CD4-positive, alpha-beta T cell (primary cell): ENCODE data around the gene EEFSEC. TPM values are rescaled to one million over a fixed set of nuclear protein-coding genes. Genes with fewer than 3 reads are reported as not detected.
A peak's percentile ranks its signal among the peaks of the same experiment; 100 is the strongest.

Source experiments
- ATAC-seq: fragments of 200-7000 bp; cut with Tn5 transposase; one replicate; pipeline ENCODE4 v1.10.0; 2022; ENCODE audit warnings: mild to moderate bottlenecking; ENCODE audit not compliant: poor library complexity
- CTCF ChIA-PET: fragments of 350-600 bp; sonication (Branson Sonifier 250); formaldehyde crosslinking; loops from one replicate; lab custom pipeline; 2021; ENCODE audit warnings: antibody characterized with exemption, inconsistent platforms; lab: Charles Lee
- POLR2A ChIA-PET: fragments of 350-600 bp; sonication (Branson Sonifier 250); formaldehyde crosslinking; loops from one replicate; lab custom pipeline; 2021; ENCODE audit warnings: antibody characterized with exemption, inconsistent platforms; lab: Charles Lee
- DNase-seq, 14 experiments: peaks; one replicate each; pipeline ENCODE4 v3.0.0-alpha.2; 2013 to 2020; ENCODE audit warnings: mixed read lengths in 2 of 14
- H3K27ac ChIP-seq, 2 donors: one replicate each; pipeline versions ENCODE4 v1.5.1 to v1.7.0; 2013; ENCODE audit warnings: low read length in 2 of 2, low read depth in 1 of 2, mild to moderate bottlenecking in 1 of 2
- H3K27me3 ChIP-seq, 2 experiments: 1 replicate in 1 of 2; 2 replicates in 1 of 2; pipeline versions ENCODE4 v1.6.1 to v1.7.0; 2013; ENCODE audit warnings: low read length in 2 of 2, control low read depth in 1 of 2, mild to moderate bottlenecking in 1 of 2, moderate library complexity in 1 of 2; ENCODE audit not compliant: insufficient read depth in 2 of 2, control insufficient read depth in 1 of 2
- H3K36me3 ChIP-seq: one replicate; pipeline ENCODE4 v1.6.1; 2013; ENCODE audit warnings: low read length, control low read depth; ENCODE audit not compliant: insufficient read depth
- H3K4me1 ChIP-seq: one replicate; pipeline ENCODE4 v1.6.1; 2013; ENCODE audit warnings: low read length, control low read depth; ENCODE audit not compliant: insufficient read depth
- H3K4me3 ChIP-seq: one replicate; pipeline ENCODE4 v1.5.1; 2013; ENCODE audit warnings: mild to moderate bottlenecking, low read length, moderate library complexity
- H3K9me3 ChIP-seq, 2 experiments: 1 replicate in 1 of 2; 2 replicates in 1 of 2; pipeline versions ENCODE4 v1.6.1 to v1.7.0; 2013; ENCODE audit warnings: low read length in 2 of 2, mild to moderate bottlenecking in 2 of 2, control low read depth in 1 of 2, moderate library complexity in 1 of 2; ENCODE audit not compliant: control insufficient read depth in 1 of 2, insufficient read depth in 1 of 2
- H3K27ac Mint-ChIP-seq: one replicate; pipeline ENCODE4 v1.8.0; 2020; ENCODE audit warnings: mixed read lengths
- H3K27me3 Mint-ChIP-seq: one replicate; pipeline ENCODE4 v1.8.0; 2021; ENCODE audit warnings: mixed read lengths
- H3K36me3 Mint-ChIP-seq: one replicate; pipeline ENCODE4 v1.8.0; 2021; ENCODE audit warnings: low read depth, mixed read lengths
- H3K4me1 Mint-ChIP-seq: one replicate; pipeline ENCODE4 v1.8.0; 2021; ENCODE audit warnings: low read depth, mixed read lengths
- H3K4me3 Mint-ChIP-seq: one replicate; pipeline ENCODE4 v1.8.0; 2020; ENCODE audit warnings: mild to moderate bottlenecking, mixed read lengths
- H3K9me3 Mint-ChIP-seq: one replicate; pipeline ENCODE4 v1.8.0; 2020; ENCODE audit warnings: mixed read lengths
- intact Hi-C, 2 experiments: fragments of 100-400 bp; cut with DNase I in 1 of 2; cut with micrococcal nuclease in 1 of 2; formaldehyde crosslinking; loops; one replicate each; pipeline versions ENCODE4 v1.15.1 to v1.9.0; 2023 to 2025; cut with DNase I, micrococcal nuclease
- total RNA-seq, 174 experiments: library from RNA in 2 of 174; stranded (reverse) in 2 of 174; gene quantifications; one replicate each; pipeline ENCODE4 v1.2.3 and lab custom pipeline; 2021 to 2026
- TF ChIP-seq, protein P1 (sequence below): fragments of 200-600 bp; IDR thresholded peaks from one replicate; pipeline ENCODE4 v1.8.0; 2022; ENCODE audit warnings: antibody characterized with exemption, mild to moderate bottlenecking

EEFSEC gene
- total RNA-seq, 2 experiments from 2014 or later = 13.1 to 13.9 TPM

- Mint-ChIP-seq H3K27ac (no peak overlapping the region), H3K9me3 (no peaks in the 10 kb centered on the region), H3K4me1 (peaks cover 42% of the 10 kb centered on the region), H3K36me3 (peaks cover 7% of the 10 kb centered on the region), H3K27me3 (no peaks in the 10 kb centered on the region), H3K4me3 (no peak overlapping the region)
- Histone ChIP-seq H3K27me3 (no peaks in the 10 kb centered on the region), H3K9me3 (no peaks in the 10 kb centered on the region), H3K27ac (no peak overlapping the region), H3K36me3 (no peaks in the 10 kb centered on the region), H3K4me3 (no peak overlapping the region), H3K4me1 (peaks cover 14% of the 10 kb centered on the region)
- POLR2A ChIA-PET = no interaction called here
- no peak for ATAC-seq
- TF ChIP-seq, protein P1, sequence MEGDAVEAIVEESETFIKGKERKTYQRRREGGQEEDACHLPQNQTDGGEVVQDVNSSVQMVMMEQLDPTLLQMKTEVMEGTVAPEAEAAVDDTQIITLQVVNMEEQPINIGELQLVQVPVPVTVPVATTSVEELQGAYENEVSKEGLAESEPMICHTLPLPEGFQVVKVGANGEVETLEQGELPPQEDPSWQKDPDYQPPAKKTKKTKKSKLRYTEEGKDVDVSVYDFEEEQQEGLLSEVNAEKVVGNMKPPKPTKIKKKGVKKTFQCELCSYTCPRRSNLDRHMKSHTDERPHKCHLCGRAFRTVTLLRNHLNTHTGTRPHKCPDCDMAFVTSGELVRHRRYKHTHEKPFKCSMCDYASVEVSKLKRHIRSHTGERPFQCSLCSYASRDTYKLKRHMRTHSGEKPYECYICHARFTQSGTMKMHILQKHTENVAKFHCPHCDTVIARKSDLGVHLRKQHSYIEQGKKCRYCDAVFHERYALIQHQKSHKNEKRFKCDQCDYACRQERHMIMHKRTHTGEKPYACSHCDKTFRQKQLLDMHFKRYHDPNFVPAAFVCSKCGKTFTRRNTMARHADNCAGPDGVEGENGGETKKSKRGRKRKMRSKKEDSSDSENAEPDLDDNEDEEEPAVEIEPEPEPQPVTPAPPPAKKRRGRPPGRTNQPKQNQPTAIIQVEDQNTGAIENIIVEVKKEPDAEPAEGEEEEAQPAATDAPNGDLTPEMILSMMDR = peak; percentile 24
- CTCF ChIA-PET = no interaction called here
- intact Hi-C loops = loop anchor here (5.0 to 10.0 kb wide), 2 partner anchors 151 to 324 kb away; partner anchors contain the start of gene GATA2 (in 1 of the 2)
- peak in 3 of 14 experiments; percentile 13 to 40 (median 35) for DNase-seq
Measured at GRCh38 chr3:128170866-128171516, 17.7 kb downstream of the EEFSEC start.

DNA sequence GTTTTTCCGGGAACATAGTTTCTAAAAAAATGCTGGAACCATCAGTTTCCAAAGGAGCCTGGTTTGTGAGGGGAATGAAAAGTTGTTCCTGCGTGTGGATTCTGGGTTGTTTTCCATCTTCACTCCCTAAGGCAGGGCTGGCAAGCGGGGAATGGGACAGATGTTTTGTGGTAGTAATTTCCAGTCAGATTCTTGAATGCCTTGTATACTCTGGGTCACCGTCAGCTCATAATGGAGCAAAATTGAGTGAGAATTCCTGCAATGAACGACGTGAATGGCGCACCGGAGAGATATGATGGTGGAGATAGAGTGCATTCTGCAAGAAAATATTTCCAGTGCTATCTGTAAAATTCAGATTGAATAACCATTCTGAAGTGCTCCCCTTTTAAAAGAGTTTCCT, 19.9 kb downstream of the EEFSEC start:
- TF ChIP-seq, protein P1 = no peak
- no peak overlapping the region for H3K4me3 ChIP-seq
- H3K4me1 Mint-ChIP-seq = peaks cover 56% of the 10 kb centered on the region
- ChIA-PET POLR2A (no interaction called here), CTCF (no interaction called here)
- no peaks in the 10 kb centered on the region for H3K9me3 ChIP-seq
- H3K27ac ChIP-seq = no peak overlapping the region
- no peaks in the 10 kb centered on the region for H3K27me3 ChIP-seq
- H3K4me1 ChIP-seq = peaks cover 14% of the 10 kb centered on the region
- ATAC-seq (no peak), DNase-seq (no peak)
- no peak overlapping the region for H3K27ac Mint-ChIP-seq
- no peaks in the 10 kb centered on the region for H3K9me3 Mint-ChIP-seq
- H3K4me3 Mint-ChIP-seq = no peak overlapping the region
- no peaks in the 10 kb centered on the region for H3K36me3 ChIP-seq
- no peaks in the 10 kb centered on the region for H3K27me3 Mint-ChIP-seq
- H3K36me3 Mint-ChIP-seq = no peaks in the 10 kb centered on the region
- intact Hi-C loops = loop anchor here (5.0 to 10.0 kb wide), 2 partner anchors 149 to 322 kb away; partner anchors contain the start of gene GATA2 (in 1 of the 2)

DNA sequence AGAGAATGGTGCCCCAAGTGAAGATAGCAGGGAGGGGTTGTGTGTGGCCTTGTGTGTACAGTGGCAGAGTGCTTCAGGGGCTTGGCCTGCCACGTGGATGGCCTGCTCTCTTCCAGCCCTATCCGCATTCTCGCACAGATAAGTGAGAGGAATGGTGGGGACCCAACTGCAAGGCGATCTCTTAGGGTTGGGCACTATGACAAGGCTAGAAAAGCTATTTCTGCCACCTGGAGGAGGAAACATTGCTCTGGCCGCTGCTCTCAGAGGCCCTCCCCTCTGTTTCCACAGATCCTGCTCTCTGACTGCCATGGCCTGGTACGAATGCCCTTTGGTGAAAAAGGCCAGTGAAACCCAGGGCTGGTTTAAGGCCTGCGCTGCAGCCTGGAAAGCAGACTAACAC, 20.6 kb downstream of the EEFSEC start:
- ChIA-PET CTCF (no interaction called here), POLR2A (no interaction called here)
- Histone ChIP-seq H3K9me3 (no peaks in the 10 kb centered on the region), H3K4me3 (no peak overlapping the region), H3K4me1 (peaks cover 14% of the 10 kb centered on the region), H3K36me3 (no peaks in the 10 kb centered on the region), H3K27me3 (no peaks in the 10 kb centered on the region), H3K27ac (no peak overlapping the region)
- ATAC-seq (no peak), DNase-seq (no peak)
- H3K27ac Mint-ChIP-seq = no peak overlapping the region
- H3K36me3 Mint-ChIP-seq = no peaks in the 10 kb centered on the region
- peaks cover 63% of the 10 kb centered on the region for H3K4me1 Mint-ChIP-seq
- TF ChIP-seq, protein P1 = no peak
- no peak overlapping the region for H3K4me3 Mint-ChIP-seq
- intact Hi-C loops = loop anchor here (5.0 to 10.0 kb wide), 2 partner anchors 148 to 321 kb away; partner anchors contain the start of gene GATA2 (in 1 of the 2)
- H3K9me3 Mint-ChIP-seq = no peaks in the 10 kb centered on the region
- H3K27me3 Mint-ChIP-seq = no peaks in the 10 kb centered on the region
